Measurements from ENCODE around the gene WDHD1. TPM values are rescaled to one million over a fixed set of nuclear protein-coding genes. Genes with fewer than 3 reads are reported as not detected.

The WDHD1 gene
- total and polyA plus RNA-seq, 2 of the 4 experiments (the other 2 are of a cell fraction): 4.4 to 13.1 TPM

DNA sequence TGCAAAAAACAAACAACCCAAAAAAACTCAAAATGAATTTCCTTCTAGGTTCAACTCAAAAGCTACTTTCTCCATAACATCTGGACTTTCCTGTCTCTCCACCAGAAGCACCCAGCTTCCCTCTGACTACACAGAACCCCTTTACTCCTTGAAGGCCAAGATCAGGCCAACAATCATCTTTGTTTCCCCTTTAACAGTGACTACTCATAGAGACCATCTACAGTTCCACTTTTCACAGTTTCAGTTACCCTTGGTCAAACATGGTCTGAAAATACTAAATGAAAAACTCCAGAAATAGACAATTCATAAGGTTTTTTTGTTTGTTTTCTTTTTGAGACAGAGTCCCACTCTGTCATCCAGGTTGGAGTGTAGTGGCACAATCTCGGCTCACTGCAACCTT, 136.1 kb downstream of the WDHD1 start:
- H3K14ac ChIP-seq (replicated peaks; ENCODE audit: low read depth, low read length): no peak overlapping the region
- no peak overlapping the region for H3K27ac ChIP-seq (ENCODE audit: insufficient read depth, low read length)
- DNase-seq: no peak
- H3K4ac ChIP-seq (ENCODE audit: low read depth, low read length): no peak overlapping the region
- peaks cover 5% of the 10 kb centered on the region for H3K9me1 ChIP-seq (ENCODE audit: insufficient read depth, low read length)
- no peaks in the 10 kb centered on the region for H3K79me1 ChIP-seq (ENCODE audit: low read depth in 1 of 2, low read length in 2 of 2)
- H2BK120ac ChIP-seq (ENCODE audit: low read depth, low read length): no peak overlapping the region
- H2AFZ ChIP-seq (replicated peaks; ENCODE audit: low read length, poor library complexity): no peak overlapping the region
- intact Hi-C loops (cut with micrococcal nuclease) (no loop called here), dilution Hi-C loops (cut with HindIII; ENCODE audit: low sequenced_read_pairs, unreplicated experiment) (no loop called here), in situ Hi-C loops (cut with MboI; ENCODE audit: low sequenced_read_pairs) (no loop called here)
- no peak overlapping the region for H3K23ac ChIP-seq (ENCODE audit: low read depth, low read length)
- no peak overlapping the region for H3K4me2 ChIP-seq (ENCODE audit: low read depth, low read length)
- ChIA-PET POLR2A (ENCODE audit: unreplicated experiment) (no interaction called here), CTCF (no interaction called here)
- WGBS, 2 experiments (ENCODE audit: extremely low coverage in 2 of 2, insufficient read length in 1 of 2): no CpG with 5 or more reads among the region's 1 CpG
- H3K36me3 ChIP-seq (ENCODE audit: control insufficient read depth, insufficient read depth, low read length): no peaks in the 10 kb centered on the region
- H3K4me3 ChIP-seq (ENCODE audit: insufficient read depth, low read depth, low read length): no peak overlapping the region
- H4K8ac ChIP-seq (ENCODE audit: low read depth in 2 of 2, low read length in 2 of 2): no peak overlapping the region
- no peak overlapping the region for H2BK5ac ChIP-seq (ENCODE audit: low read depth, low read length, poor library complexity, severe bottlenecking)
- H2BK20ac ChIP-seq (ENCODE audit: low read depth, low read length): no peak overlapping the region
- no peak overlapping the region for H2BK15ac ChIP-seq (ENCODE audit: low read depth, low read length)
- H3K56ac ChIP-seq (ENCODE audit: extremely low read depth, insufficient read depth, low read length): no peak overlapping the region
- no TSS peak for BruUV-seq (replicated peaks)
- no peaks in the 10 kb centered on the region for H4K20me1 ChIP-seq (ENCODE audit: insufficient read depth, low read length)
- no peak overlapping the region for H4K5ac ChIP-seq (ENCODE audit: low read depth, low read length)
- no peaks in the 10 kb centered on the region for H3K4me1 ChIP-seq (ENCODE audit: control insufficient read depth, insufficient read depth, low read length)
- no peak for ATAC-seq (ENCODE audit: low read depth)
- no peaks in the 10 kb centered on the region for H3K27me3 ChIP-seq (ENCODE audit: control insufficient read depth, insufficient read depth, low read length)
- H3K9me3 ChIP-seq (ENCODE audit: control insufficient read depth, insufficient read depth, low read length): no peaks in the 10 kb centered on the region
- TF ChIP-seq MAZ (IDR thresholded peaks at IDR 0.05; ENCODE audit: borderline replicate concordance, low read depth, low read length) (no peak), FOS (IDR thresholded peaks at IDR 0.05; ENCODE audit: low read depth, low read length) (no peak), RAD21 (IDR thresholded peaks at IDR 0.05; ENCODE audit: low read length) (no peak), RFX5 (IDR thresholded peaks at IDR 0.05; ENCODE audit: low read depth, low read length) (no peak), NFE2L2 (IDR thresholded peaks at IDR 0.05; ENCODE audit: low read depth, low read length) (no peak), POLR2A (IDR thresholded peaks at IDR 0.05; ENCODE audit: low read depth, low read length) (no peak), MAFK (IDR thresholded peaks at IDR 0.05; ENCODE audit: low read depth, low read length) (no peak), MXI1 (IDR thresholded peaks at IDR 0.05; ENCODE audit: borderline replicate concordance, low read depth, low read length) (no peak), RCOR1 (IDR thresholded peaks at IDR 0.05; ENCODE audit: insufficient replicate concordance, low read length) (no peak), SMC3 (IDR thresholded peaks at IDR 0.05; ENCODE audit: low read depth, low read length) (no peak), CHD1 (IDR thresholded peaks at IDR 0.05; ENCODE audit: low read depth, low read length) (no peak), CEBPB (IDR thresholded peaks at IDR 0.05; ENCODE audit: low read depth, low read length) (no peak), BHLHE40 (IDR thresholded peaks at IDR 0.05; ENCODE audit: low read depth, low read length) (no peak)
- TF ChIP-seq, protein P1, sequence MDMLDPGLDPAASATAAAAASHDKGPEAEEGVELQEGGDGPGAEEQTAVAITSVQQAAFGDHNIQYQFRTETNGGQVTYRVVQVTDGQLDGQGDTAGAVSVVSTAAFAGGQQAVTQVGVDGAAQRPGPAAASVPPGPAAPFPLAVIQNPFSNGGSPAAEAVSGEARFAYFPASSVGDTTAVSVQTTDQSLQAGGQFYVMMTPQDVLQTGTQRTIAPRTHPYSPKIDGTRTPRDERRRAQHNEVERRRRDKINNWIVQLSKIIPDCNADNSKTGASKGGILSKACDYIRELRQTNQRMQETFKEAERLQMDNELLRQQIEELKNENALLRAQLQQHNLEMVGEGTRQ (IDR thresholded peaks at IDR 0.05; ENCODE audit: low read depth, low read length): no peak
- TF ChIP-seq, protein P2, sequence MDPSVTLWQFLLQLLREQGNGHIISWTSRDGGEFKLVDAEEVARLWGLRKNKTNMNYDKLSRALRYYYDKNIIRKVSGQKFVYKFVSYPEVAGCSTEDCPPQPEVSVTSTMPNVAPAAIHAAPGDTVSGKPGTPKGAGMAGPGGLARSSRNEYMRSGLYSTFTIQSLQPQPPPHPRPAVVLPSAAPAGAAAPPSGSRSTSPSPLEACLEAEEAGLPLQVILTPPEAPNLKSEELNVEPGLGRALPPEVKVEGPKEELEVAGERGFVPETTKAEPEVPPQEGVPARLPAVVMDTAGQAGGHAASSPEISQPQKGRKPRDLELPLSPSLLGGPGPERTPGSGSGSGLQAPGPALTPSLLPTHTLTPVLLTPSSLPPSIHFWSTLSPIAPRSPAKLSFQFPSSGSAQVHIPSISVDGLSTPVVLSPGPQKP (IDR thresholded peaks at IDR 0.05; ENCODE audit: borderline replicate concordance, low read depth, low read length): no peak
- TF ChIP-seq, protein P3, sequence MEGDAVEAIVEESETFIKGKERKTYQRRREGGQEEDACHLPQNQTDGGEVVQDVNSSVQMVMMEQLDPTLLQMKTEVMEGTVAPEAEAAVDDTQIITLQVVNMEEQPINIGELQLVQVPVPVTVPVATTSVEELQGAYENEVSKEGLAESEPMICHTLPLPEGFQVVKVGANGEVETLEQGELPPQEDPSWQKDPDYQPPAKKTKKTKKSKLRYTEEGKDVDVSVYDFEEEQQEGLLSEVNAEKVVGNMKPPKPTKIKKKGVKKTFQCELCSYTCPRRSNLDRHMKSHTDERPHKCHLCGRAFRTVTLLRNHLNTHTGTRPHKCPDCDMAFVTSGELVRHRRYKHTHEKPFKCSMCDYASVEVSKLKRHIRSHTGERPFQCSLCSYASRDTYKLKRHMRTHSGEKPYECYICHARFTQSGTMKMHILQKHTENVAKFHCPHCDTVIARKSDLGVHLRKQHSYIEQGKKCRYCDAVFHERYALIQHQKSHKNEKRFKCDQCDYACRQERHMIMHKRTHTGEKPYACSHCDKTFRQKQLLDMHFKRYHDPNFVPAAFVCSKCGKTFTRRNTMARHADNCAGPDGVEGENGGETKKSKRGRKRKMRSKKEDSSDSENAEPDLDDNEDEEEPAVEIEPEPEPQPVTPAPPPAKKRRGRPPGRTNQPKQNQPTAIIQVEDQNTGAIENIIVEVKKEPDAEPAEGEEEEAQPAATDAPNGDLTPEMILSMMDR (conservative IDR thresholded peaks at IDR 0.05; ENCODE audit: low read depth, low read length): no peak
- no peak overlapping the region for H2AK9ac ChIP-seq (replicated peaks; ENCODE audit: low read depth, low read length, poor library complexity)
- H3K18ac ChIP-seq (ENCODE audit: low read depth, low read length): no peak overlapping the region
- no peak overlapping the region for H2AK5ac ChIP-seq (ENCODE audit: low read depth, low read length)
- no peak overlapping the region for H4K91ac ChIP-seq (ENCODE audit: insufficient read depth, low read depth, low read length)
- no peak overlapping the region for H3K9ac ChIP-seq (ENCODE audit: low read depth, low read length)

Measured in IMR-90 (cell line).